ENCODE data around the gene CCDC40.
A peak's percentile ranks its signal among the peaks of the same experiment; 100 is the strongest.
"Not testable (repeated sequence)": the region's sequence is repeated elsewhere in the genome, so short reads cannot be mapped to it uniquely, and the experiment has no call there.

The CCDC40 gene

DNA sequence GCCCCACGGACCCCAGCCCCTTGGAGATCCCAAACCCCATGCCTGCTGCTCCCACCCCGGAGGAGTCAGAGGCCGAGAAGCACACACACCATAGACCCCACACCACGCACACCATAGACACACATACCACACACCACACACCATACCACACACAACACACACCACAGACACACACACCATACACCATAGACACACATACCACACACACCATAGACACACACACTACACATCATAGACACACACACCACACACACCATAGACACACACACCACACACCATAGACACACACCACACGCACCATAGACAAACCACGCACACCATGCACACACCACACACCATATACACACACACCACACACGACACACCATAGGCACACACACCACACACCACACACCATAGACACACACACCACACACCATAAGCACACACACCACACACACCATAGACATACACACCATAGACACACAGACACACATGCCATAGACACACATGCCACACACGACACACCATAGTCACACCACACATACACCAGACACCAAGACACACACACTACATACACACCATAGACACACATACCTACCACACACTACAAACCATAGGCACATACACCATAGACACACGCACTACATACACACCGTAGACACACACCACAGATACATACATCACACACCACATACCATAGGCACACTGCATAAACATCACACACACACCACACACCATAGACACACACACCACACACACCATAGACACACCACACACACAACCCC lies 12.1 kb upstream of the CCDC40 start:
- DNase-seq, result no peak

DNA sequence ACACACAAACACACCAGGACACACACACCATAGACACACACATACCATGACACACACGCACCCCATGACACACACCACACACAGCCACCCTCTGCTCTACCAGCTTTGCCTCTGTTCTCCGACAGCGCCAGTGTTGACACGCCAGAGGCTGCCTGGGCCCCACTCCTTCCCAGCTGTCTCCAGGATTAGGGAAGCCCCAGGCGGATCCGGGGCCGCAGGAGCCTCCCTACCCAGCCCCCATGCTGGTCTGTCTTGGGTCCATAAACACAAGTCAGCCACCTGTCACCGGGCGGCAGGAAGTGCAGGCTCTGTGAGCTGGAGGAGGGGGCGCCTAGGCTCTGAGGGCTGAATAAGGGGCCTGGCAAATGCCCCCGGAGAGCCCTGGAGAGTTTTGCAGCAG lies 11.3 kb upstream of the CCDC40 start:
- DNase-seq, result no peak

DNA sequence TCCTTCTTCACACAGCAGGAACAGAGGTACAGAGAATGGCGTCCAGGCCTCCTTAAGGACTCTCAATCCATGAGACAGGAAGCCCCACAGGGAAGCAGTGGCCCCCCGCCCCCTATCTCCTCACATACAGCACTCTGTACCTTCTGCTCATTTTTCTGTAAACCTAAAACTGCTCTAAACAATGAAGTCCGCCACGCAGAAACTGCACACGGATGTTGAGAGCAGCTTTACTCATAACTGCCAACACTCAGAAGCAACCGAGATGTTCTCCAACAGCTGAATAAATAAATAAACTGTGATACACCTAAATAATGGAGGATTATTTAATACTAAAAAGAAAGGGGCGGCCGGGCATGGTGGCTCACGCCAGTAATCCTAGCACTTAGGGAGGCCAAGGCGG lies 10.6 kb upstream of the CCDC40 start:
- DNase-seq, result no peak

DNA sequence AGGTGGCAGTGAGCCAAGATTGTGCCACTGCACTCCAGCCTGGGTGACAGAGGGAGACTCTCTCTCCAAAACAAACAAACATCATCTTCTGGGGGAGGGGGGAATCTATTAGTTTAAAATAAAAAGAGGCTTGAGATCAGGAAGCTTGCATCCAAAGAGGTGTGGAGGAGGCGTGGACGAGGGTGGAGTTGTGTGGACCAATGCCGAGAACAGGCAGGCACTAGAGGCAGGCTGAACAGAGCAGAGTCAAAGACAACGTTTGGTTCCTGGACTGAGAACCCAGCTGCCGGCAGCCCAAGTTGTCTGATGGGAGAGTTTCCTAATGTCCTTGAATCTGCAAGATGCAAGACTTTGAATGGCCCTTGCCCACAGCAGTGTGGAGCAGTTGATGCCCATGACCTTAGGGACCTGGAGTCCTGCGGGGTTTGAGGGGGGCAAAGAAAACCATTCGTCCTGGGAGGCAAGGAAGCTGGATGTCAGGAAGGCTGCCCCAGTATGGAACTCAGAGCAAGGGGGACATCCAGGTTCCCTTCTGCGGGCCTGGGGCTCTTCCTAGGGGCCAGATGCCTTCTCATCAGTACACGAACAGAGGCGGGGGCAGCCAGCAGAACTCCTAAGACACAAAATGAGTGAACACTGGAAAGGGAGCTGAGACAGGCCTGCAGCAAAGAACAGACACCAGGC lies 9.9 kb upstream of the CCDC40 start:
- DNase-seq, result no peak

DNA sequence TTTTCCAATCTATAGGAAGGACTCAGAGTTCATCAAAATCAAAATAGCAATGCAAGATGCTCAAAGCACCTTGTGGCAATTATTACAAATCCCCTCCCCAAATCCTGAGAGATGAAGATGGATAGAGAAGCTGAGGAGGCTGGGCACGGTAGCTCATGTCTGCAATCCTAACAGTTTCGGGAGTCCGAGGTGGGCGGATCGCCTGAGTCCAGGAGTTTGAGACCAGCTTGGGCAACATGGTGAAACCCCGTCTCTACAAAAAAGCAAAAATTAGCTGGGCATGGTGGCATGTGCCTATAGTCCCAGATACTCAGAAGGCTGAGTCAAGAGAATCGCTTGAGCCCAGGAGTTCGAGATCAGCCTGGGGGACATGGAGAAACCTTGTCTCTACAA lies 9.4 kb upstream of the CCDC40 start:
- DNase-seq, result no peak

DNA sequence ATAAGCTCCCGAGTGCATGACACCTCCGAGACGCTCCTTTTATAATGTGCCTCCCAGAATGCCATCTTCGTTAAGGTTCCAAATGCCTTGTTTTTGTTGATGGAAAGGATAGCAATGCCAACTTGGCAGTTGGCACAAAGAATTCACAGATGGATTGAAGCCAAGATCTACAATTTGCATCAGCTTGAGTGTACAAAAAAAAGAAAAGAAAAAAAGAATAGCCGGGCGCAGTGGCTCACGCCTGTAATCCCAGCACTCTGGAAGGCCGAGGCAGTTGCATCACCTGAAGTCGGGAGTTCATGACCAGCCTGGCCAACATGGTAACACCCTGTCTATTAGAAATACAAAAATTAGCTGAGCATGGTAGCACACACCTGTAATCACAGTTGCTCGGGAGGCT lies 8.4 kb upstream of the CCDC40 start:
- DNase-seq, result no peak

DNA sequence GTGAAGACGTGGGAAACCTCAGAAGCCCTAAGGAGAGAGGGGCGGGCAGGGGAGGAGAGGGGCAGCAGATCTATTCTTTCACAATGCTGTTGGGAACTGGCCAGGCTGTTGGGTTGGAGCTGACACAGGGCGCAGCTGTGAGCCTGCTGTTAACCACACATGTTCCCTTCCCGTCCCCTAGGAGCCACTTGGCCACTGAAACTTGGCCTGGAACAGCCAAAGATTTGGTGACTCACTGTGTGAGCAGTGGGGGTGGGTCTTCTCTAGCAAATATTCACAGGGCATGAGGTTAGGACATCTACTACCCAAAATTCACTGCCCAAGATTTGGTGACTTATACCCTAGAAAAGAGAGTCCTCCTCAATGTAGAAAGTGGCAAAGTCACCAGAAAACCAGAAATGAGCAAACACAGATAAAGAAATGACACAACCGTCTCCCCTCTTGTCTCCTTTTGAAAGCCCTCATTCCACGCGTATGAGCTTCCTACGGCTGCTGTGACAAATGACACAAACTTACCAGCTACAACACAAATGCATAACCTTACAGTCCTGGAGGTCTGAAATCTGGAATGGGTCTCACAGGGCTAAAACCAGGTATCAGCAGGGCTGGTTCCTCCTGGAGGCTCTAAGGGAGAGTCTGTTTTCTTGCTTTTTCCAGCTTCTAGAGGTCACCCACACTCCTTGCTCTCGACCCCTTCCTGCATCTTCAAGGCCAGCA lies 7.0 kb upstream of the CCDC40 start:
- peak; percentile 79 for DNase-seq

DNA sequence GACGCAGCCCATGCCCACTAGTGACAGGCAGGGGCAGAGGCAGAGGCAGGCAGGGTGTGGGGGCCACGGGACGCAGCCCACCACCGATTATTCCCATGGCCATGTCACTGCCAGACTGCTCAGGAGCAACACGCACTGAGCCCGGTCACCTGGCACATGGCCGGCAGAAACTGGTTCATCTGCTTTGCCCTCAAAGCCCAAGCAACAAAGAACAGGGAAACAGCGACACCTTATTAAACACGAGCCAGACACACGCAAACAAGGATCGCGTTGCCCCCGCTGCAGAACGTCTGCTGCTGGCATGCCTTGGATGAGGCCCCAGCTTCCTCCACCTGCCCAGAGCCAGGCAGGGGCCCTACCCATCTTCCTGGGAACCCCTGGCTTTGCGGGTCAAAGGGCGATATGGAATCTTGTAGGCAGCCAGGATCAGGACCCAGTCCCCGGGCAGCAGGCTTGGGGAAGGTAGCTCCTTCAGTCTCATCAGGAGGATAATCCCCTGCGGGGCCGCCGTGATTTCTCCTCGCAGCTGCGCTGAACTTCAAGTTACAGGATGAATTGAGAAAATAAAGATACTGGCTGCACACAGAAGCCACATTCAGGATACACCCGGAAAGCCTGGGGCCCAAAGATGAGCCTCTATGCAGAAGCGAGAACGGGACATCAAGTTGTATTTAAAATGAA lies 5.6 kb upstream of the CCDC40 start:
- no peak for DNase-seq

DNA sequence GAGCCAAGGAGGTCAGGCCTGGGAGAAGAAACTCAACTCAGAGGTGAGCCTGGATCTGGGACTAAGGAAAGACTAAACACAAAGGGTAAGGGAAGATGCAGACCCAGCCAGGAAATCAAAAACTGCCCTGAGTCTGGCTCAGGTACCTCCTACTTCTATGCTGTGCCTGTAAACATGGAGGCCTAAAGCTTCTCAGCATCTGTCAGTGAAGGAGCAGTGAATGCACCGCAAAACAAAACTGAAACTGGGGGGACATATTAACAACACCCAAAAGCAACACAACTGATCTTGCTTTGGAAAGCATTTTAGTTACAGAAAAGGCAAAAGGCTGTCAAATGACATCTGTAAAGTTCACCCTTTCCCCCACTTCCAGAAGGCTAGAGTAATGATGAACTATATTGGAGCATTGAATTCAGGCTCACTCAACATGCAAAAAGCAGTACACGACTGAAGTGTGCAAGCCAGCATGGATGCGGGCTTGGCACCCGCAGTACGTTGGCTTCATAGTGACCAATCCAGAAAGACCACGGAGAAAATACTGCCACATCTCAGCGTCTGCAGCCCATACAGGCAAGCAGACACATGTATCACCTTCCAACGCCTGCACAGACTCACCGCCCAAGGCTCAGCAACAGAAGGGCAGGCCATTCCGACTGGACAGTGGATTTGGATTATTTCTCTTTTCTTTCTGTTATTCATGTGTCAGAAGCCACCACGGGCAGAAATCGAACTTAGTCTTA lies 4.6 kb upstream of the CCDC40 start:
- no peak for DNase-seq

DNA sequence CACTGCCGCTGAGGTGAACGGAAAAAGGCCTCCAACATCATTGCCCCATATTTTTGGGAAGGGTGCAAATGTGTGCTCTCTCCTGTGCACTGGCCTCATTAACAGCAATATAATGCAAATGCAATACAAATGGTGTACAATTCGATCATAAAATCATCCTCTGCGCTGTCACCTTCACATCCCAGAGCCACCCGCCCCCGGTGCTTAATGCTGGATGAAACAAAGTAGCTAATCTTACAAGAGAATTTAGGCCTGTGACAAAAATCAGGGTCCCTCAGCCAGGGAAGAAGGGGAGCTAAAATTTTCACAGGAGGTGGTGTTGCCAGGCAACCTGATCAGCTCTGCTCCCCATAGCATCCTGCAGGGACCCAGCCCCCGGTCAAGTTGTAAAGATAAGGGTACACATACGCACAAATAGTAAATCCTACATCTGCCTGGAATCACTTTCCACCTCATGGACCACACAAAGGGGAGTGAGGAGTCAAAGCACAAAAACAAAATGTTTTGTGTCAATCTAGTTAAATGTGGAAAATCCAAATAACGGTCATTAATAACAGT lies 3.7 kb upstream of the CCDC40 start:
- DNase-seq, result no peak

DNA sequence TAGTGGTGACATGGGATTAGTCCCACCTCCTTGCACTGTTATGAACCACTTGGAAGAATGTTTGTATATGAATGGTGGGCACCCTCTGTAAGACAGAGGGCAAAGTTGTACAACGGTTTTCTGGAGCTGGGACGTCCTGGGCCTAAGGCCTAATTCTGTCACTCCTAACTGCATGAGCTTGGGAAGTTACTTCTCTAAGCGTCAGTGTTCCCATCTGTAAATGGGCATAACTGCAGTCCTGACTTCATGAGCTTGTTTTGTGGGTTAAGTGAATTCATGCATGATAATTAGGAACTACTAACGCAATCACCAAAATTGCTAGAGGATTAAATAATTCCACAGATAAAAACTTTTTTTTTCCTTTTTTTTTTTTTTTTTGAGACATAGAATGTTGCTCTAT lies 2.6 kb upstream of the CCDC40 start:
- no peak for DNase-seq

DNA sequence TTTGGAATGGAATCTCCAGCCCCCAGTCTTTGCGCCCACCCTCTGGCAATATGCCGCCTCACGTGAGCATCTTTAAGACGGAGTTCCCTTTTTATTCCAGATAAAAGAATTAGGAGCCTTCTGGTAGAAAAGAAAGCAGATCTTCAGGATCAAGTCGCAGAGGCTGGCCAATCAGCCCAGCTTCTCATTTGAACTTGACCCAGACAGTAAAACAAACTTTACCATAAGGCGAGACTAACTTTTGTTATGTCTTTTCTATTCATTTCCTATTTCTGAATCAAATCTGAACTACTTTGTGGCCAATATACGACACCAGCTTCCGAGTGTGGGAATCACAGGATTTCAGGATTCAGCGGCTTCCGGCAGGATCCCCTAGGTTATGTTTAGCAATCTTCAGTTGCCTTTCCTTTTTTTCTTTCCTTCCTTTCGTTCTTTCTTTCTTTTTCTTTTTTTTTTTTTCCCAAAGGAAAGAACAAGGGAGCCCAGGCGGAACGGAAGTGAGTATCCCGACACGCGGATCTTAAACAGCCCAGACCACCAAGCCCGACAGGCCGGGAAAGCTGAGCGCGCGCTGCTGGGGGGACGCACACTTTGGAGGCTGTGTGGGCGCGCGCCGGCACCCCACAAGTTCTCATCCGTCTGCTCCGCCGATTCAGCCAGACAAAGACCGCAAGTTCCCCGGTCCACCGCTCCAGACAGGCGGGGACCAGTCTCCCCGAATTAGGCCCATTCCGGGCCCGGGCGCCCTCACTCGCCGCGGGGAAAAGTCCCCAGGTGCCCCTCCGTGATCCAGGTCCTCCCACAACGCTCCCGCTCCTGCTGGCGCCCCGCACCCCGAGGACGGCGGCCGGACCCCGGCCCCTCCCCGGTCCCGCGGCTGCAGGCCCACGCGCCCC lies 1.4 kb upstream of the CCDC40 start:
- DNase-seq, result peak; percentile 42

DNA sequence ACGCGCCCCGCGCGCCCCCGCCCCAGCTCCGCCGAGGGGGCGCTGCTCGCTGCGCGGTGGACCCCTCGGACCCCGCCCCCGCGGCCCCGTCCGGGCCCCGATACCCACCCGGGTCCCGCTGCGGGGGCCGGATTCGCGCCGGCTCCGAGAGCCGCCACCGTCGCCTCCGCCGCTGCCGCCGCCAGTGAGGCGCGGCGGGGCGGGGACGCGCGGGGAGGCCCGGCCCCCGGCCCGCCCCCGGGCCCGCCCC lies 830 bp upstream of the CCDC40 start, which contains the start of gene TBC1D16:
TBC1D16 (minus strand) TSS at position 186 of the 250 bp plus-strand sequence. CDS start 22,325 bp downstream, outside the sequence.
- DNase-seq, result no peak

DNA sequence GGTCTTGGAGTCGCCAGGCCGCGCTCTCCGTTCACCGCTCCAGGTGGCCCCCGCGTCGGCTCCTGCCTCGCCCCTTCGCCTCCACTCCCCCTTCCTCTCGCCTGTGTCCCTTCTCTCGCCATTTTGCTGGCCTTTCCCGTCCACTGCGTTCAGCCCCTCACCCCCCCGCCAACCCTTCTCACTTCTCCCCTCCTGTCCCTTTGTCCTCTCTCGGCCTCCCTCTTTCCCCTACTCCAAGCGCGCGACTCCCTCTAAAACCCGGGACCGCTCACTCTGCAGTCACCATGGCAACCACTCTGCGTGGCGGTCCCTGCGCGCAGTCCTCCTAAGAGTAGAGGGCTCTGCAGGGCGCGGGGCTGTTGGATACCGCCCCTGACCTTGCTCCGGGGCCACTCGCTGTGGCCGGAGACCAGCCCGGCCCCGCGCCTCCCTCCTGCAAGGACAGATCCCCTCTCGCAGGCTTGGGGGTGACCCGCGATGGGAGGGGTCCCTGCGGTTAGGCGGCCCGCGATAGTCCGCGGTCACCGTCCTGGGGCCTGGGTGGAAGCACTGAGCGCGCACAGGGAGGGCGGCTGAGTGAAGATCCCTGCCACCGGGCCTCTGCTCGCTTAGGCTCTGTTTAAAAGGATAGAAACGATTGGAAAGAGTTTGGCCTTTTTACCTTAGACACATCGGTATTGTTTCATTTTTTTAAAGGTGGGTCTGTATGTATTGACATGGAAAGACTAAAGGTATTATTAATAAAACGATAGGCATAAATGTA lies 454 bp downstream of the CCDC40 start:
- DNase-seq, result peak; percentile 52

DNA sequence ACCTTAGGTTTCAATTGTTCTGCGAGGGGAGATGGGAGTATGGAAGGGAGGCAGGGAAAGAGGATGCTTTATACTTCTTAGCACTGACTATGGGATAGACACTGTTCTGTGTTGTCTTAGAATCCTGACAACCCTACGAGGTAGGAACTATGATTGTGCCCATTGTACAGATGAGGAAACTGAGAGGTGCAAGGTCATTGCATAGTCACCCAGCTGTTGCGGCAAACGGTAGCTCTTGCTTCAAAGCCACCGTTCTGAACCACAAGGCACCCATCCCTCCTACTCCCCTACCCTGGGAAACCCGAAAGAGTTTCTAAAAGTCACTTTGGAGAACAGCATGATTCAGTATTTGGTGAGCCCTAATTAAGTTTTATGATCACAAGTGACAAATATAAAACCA lies 7.5 kb downstream of the CCDC40 start:
- DNase-seq, result no peak

DNA sequence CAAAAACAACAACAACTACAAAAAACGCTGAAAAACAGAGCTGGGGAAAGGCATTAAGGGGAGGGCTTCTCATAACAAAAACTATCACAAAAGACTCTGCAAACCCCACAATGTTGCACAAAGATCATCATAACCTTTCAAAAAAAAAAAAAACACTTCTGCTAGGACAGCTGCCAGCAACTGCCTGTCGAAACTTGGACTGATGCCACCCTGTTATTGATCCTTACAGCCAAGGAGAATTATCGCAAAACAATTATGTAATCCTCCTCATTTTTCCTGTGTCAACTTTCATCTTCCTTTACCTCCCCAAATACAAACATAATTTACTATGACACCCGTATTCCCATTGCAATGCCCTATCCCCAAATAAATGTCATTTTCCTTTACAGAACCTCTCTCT lies 9.3 kb downstream of the CCDC40 start:
- DNase-seq, result no peak

DNA sequence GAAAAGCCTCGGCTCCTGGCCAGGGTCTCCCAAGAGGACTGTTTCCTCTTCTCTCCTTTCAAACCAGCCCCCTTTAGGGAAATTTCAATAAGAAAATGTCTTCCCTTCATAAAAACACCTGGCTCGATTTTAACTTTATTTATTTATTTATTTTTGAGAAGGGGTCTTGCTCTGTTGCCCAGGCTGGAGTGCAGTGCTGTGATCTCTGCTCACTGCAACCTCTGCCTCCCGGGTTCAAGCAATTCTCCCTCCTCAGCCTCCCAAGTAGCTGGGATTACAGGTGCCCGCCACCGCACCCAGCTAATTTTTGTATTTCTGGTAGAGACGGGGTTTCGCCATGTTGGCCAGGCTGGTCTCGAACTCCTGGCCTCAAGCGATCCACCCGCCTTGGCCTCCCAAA lies 10.3 kb downstream of the CCDC40 start:
- DNase-seq, result not testable (repeated sequence)

DNA sequence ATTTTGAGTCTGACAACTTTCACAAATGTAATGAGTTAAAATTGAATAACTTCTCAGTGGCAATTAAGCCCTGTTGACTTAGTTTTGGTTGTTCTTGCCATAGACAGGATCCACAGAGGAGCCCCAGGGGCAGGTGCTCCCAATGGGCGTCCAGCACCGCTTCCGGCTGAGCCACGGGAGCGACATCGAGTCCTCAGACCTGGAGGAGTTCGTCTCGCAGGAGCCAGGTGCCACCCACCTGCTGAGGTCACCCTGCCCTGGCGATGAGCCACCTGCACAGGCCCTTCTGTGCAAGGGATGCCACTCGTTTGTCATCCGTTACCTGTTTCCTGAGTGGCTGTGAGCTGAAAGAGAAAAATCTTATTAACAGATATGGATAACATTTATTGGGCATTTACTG lies 10.7 kb downstream of the CCDC40 start:
- no peak for DNase-seq

DNA sequence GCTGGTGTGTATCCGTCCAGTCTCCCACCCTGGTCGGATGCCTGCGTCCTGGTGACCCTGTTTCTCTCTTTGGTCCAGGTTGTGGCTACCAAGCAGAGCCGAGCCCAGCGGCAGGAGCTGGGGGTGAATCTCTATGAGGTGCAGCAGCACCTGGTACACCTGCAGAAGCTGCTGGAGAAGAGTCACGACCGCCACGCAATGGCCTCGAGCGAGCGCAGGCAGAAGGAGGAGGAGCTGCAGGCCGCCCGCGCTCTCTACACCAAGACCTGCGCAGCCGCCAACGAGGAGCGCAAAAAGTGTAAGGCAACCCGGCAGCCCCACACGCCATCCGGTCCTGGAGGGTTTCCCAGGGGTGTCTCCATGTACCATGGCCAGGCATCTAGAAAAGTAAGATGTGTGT lies 13.5 kb downstream of the CCDC40 start:
- no peak for DNase-seq

DNA sequence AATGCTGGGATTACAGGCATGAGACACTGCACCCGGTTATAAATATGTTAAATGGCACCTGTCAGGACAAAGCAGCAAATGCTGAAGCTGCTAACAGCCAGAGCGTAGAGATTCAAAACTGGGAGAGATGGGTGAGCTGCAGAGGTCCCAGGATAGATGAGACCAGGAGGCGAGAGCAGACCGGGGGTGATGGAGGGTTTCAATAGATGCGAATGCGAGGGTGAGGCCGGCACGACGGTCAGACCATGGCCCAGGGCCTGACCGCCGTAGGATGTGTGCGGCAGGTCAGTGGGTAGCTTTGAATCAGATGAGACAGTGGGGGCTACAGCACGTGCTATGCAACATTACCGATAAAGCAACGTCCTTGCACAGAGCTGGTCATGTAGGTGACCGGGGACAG lies 14.3 kb downstream of the CCDC40 start:
- no peak for DNase-seq

DNA sequence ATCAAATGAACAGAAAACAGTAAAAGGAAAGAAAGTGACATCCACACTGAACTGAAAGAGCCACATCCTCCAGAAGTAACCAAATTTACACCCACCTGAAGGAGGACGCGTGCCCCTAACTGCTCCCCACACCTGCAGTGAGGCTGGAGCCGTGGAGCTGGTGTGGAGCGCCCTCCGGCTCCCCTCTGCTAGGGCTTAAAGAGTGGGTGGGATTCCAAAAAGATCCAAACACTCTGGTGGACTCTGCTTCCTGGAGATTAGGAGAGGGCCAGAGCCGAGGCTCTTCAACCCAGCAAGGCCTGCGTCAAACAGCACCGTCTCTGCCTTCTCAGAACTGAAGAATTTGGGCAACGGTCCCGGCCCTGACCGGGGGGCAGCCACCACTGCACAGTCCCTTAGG lies 15.2 kb downstream of the CCDC40 start:
- no peak for DNase-seq

All from EL (cell line).